Islet precursor cell (in vitro differentiated cells): ENCODE results near the gene TRUB1.
A peak's percentile ranks its signal among the peaks of the same experiment; 100 is the strongest.
"Not testable (repeated sequence)": the region's sequence is repeated elsewhere in the genome, so short reads cannot be mapped to it uniquely, and the experiment has no call there.

Experiments
- DNase-seq: peaks from one replicate; pipeline ENCODE4 v3.0.0-alpha.2; 2018

The TRUB1 gene

GRCh38 chr10:114937962-114938855 is at the start of gene TRUB1:
Gene TRUB1 (plus strand): TSS chr10:114938195. CDS start chr10:114938254, 59 bp downstream.
- DNase-seq = peak; percentile 97

GRCh38 chr10:114893251-114893650 is 44.7 kb upstream of the TRUB1 start:
- no peak for DNase-seq

GRCh38 chr10:114894911-114895310 is 43.1 kb upstream of the TRUB1 start:
- no peak for DNase-seq

GRCh38 chr10:114897011-114897410 is 41.0 kb upstream of the TRUB1 start:
- DNase-seq = not testable (repeated sequence)

- no peak for DNase-seq
Measured at GRCh38 chr10:114897593-114897992, 40.4 kb upstream of the TRUB1 start.

GRCh38 chr10:114899982-114900381 is 38.0 kb upstream of the TRUB1 start:
- no peak for DNase-seq

- no peak for DNase-seq
Measured at GRCh38 chr10:114900658-114901057, 37.3 kb upstream of the TRUB1 start.

GRCh38 chr10:114902151-114902550 is 35.8 kb upstream of the TRUB1 start:
- DNase-seq = no peak

GRCh38 chr10:114905450-114905849 is 32.5 kb upstream of the TRUB1 start:
- no peak for DNase-seq

- DNase-seq = no peak
Measured at GRCh38 chr10:114906981-114907380, 31.0 kb upstream of the TRUB1 start.

GRCh38 chr10:114908896-114909295 is 29.1 kb upstream of the TRUB1 start:
- no peak for DNase-seq

GRCh38 chr10:114911052-114911711 is 26.8 kb upstream of the TRUB1 start:
- DNase-seq = peak; percentile 61

- no peak for DNase-seq
Measured at GRCh38 chr10:114911801-114912469, 26.1 kb upstream of the TRUB1 start.

GRCh38 chr10:114912470-114912859 is 25.5 kb upstream of the TRUB1 start:
- DNase-seq = no peak

- no peak for DNase-seq
Measured at GRCh38 chr10:114914560-114914959, 23.4 kb upstream of the TRUB1 start.

GRCh38 chr10:114915294-114915693 is 22.7 kb upstream of the TRUB1 start:
- DNase-seq = no peak

- no peak for DNase-seq
Measured at GRCh38 chr10:114916653-114917052, 21.3 kb upstream of the TRUB1 start.

- DNase-seq = no peak
Measured at GRCh38 chr10:114917459-114917858, 20.5 kb upstream of the TRUB1 start.

- no peak for DNase-seq
Measured at GRCh38 chr10:114917927-114918672, 19.9 kb upstream of the TRUB1 start.

- DNase-seq = no peak
Measured at GRCh38 chr10:114920459-114920858, 17.5 kb upstream of the TRUB1 start.

- no peak for DNase-seq
Measured at GRCh38 chr10:114922003-114922402, 16.0 kb upstream of the TRUB1 start.

GRCh38 chr10:114923551-114923950 is 14.4 kb upstream of the TRUB1 start:
- DNase-seq = no peak
